GM21528 (cell line): ENCODE data around the gene SAXO1.
"Not testable (repeated sequence)": the region's sequence is repeated elsewhere in the genome, so short reads cannot be mapped to it uniquely, and the experiment has no call there.

Experiments used
- ATAC-seq: cut with Tn5 transposase; IDR thresholded peaks from one replicate; pipeline ENCODE4 v1.9.1; 2021; ENCODE audit warnings: mild to moderate bottlenecking, moderate library complexity; ENCODE audit not compliant: unreplicated experiment, low FRiP score

The SAXO1 gene

GRCh38 chr9:19000133-19000532, 32.9 kb downstream of the SAXO1 start:
- ATAC-seq: no peak

GRCh38 chr9:18999173-18999785, 33.7 kb downstream of the SAXO1 start:
- no peak for ATAC-seq

GRCh38 chr9:18997151-18997550, 35.9 kb downstream of the SAXO1 start:
- ATAC-seq: no peak

- ATAC-seq: no peak
These were observed 36.8 kb downstream of the SAXO1 start for GRCh38 chr9:18996211-18996610.

GRCh38 chr9:18994263-18994916, 38.6 kb downstream of the SAXO1 start:
- no peak for ATAC-seq

- ATAC-seq: not testable (repeated sequence)
These were observed 41.8 kb downstream of the SAXO1 start for GRCh38 chr9:18991197-18991596.

- no peak for ATAC-seq
These were observed 42.5 kb downstream of the SAXO1 start for GRCh38 chr9:18990494-18990893.

- ATAC-seq: no peak
These were observed 43.1 kb downstream of the SAXO1 start for GRCh38 chr9:18989865-18990264.

GRCh38 chr9:18989097-18989496, 43.9 kb downstream of the SAXO1 start:
- ATAC-seq: no peak

GRCh38 chr9:18988003-18988402, 45.0 kb downstream of the SAXO1 start:
- no peak for ATAC-seq

- no peak for ATAC-seq
These were observed 47.0 kb downstream of the SAXO1 start for GRCh38 chr9:18985996-18986395.

GRCh38 chr9:18985464-18985951, 47.5 kb downstream of the SAXO1 start:
- ATAC-seq: no peak

- ATAC-seq: no peak
These were observed 50.8 kb downstream of the SAXO1 start for GRCh38 chr9:18982262-18982620.

- ATAC-seq: no peak
These were observed 51.3 kb downstream of the SAXO1 start for GRCh38 chr9:18981476-18982261.

GRCh38 chr9:18980189-18980588, 52.8 kb downstream of the SAXO1 start:
- no peak for ATAC-seq

GRCh38 chr9:18979367-18979766, 53.6 kb downstream of the SAXO1 start:
- no peak for ATAC-seq

GRCh38 chr9:18978188-18978587, 54.8 kb downstream of the SAXO1 start:
- no peak for ATAC-seq

GRCh38 chr9:18976709-18977531, 56.1 kb downstream of the SAXO1 start:
- ATAC-seq: no peak

- no peak for ATAC-seq
These were observed 56.7 kb downstream of the SAXO1 start for GRCh38 chr9:18976221-18976708.

GRCh38 chr9:18973348-18973747, 59.7 kb downstream of the SAXO1 start:
- ATAC-seq: no peak

- no peak for ATAC-seq
These were observed 60.3 kb downstream of the SAXO1 start for GRCh38 chr9:18972675-18973074.
